WI38 (cell line): ENCODE data around the gene CD300LF.
A peak's percentile ranks its signal among the peaks of the same experiment; 100 is the strongest.

Experiments
- H3K4me3 ChIP-seq: 2 replicates; pipeline ENCODE4 v1.5.1; 2011; ENCODE audit warnings: low read depth, mild to moderate bottlenecking, control low read depth, low read length
- CTCF ChIP-seq: IDR thresholded peaks from 2 replicates; pipeline ENCODE4 v1.5.1; 2012; ENCODE audit warnings: low read depth, mild to moderate bottlenecking, control low read depth, low read length

Gene CD300LF

GRCh38 chr17:74745548-74746177 is 32.9 kb upstream of the CD300LF start:
- no peak for TF ChIP-seq CTCF

GRCh38 chr17:74744714-74745547 is 32.2 kb upstream of the CD300LF start:
- H3K4me3 ChIP-seq = no peak overlapping the region
- peak; percentile 98 for TF ChIP-seq CTCF

More at GRCh38 chr17:74745548-74746177, 32.9 kb upstream of the CD300LF start:
- H3K4me3 ChIP-seq = no peak overlapping the region

GRCh38 chr17:74744349-74744713 is 31.6 kb upstream of the CD300LF start:
- TF ChIP-seq CTCF = no peak
- H3K4me3 ChIP-seq = no peak overlapping the region

GRCh38 chr17:74743755-74744154 is 31.0 kb upstream of the CD300LF start:
- no peak for TF ChIP-seq CTCF
- H3K4me3 ChIP-seq = no peak overlapping the region

GRCh38 chr17:74742978-74743545 is 30.3 kb upstream of the CD300LF start:
- TF ChIP-seq CTCF = no peak
- H3K4me3 ChIP-seq = no peak overlapping the region

GRCh38 chr17:74742153-74742515 is 29.4 kb upstream of the CD300LF start:
- no peak for TF ChIP-seq CTCF
- no peak overlapping the region for H3K4me3 ChIP-seq
